NCI-H2227 (cell line): Measurements from ENCODE around the gene PYM1.
"Not testable (repeated sequence)": the region's sequence is repeated elsewhere in the genome, so short reads cannot be mapped to it uniquely, and the experiment has no call there.

Experiments
- DNase-seq: peaks from one replicate; lab custom pipeline; 2025; ENCODE audit not compliant: unreplicated experiment; lab: John Stamatoyannopoulos, UW

PYM1 gene

GRCh38 chr12:55915482-55915859, 12.2 kb downstream of the PYM1 start:
- no peak for DNase-seq

GRCh38 chr12:55912908-55913307, 14.8 kb downstream of the PYM1 start:
- no peak for DNase-seq

GRCh38 chr12:55909513-55909884, 18.2 kb downstream of the PYM1 start:
- DNase-seq: no peak

- DNase-seq: no peak
Measured at GRCh38 chr12:55908726-55909512, 18.8 kb downstream of the PYM1 start.

- DNase-seq: no peak
Measured at GRCh38 chr12:55906056-55906455, 21.6 kb downstream of the PYM1 start.

GRCh38 chr12:55901881-55902490, 25.7 kb downstream of the PYM1 start:
- no peak for DNase-seq

- no peak for DNase-seq
Measured at GRCh38 chr12:55899082-55899481, 28.6 kb downstream of the PYM1 start.

- no peak for DNase-seq
Measured at GRCh38 chr12:55893723-55894122, 34.0 kb downstream of the PYM1 start.

GRCh38 chr12:55891310-55891709, 36.4 kb downstream of the PYM1 start:
- DNase-seq: no peak

GRCh38 chr12:55885113-55885512, 42.6 kb downstream of the PYM1 start:
- DNase-seq: no peak

- no peak for DNase-seq
Measured at GRCh38 chr12:55877824-55878223, 49.9 kb downstream of the PYM1 start.

- DNase-seq: peak; percentile 2
Measured at GRCh38 chr12:55875704-55876467, 51.8 kb downstream of the PYM1 start.

GRCh38 chr12:55874443-55874842, 53.3 kb downstream of the PYM1 start:
- no peak for DNase-seq

- DNase-seq: not testable (repeated sequence)
Measured at GRCh38 chr12:55866454-55867004, 61.2 kb downstream of the PYM1 start.

GRCh38 chr12:55865327-55865726, 62.4 kb downstream of the PYM1 start:
- no peak for DNase-seq

- not testable (repeated sequence) for DNase-seq
Measured at GRCh38 chr12:55862931-55863330, 64.8 kb downstream of the PYM1 start.

- DNase-seq: no peak
Measured at GRCh38 chr12:55862286-55862685, 65.4 kb downstream of the PYM1 start.

GRCh38 chr12:55861871-55862270, 65.8 kb downstream of the PYM1 start:
- DNase-seq: no peak

GRCh38 chr12:55861396-55861795, 66.3 kb downstream of the PYM1 start:
- no peak for DNase-seq

- no peak for DNase-seq
Measured at GRCh38 chr12:55852740-55853139, 75.0 kb downstream of the PYM1 start.
